Measurements from ENCODE around the gene RAB3GAP1. TPM values are rescaled to one million over a fixed set of nuclear protein-coding genes. Genes with fewer than 3 reads are reported as not detected.
A peak's percentile ranks its signal among the peaks of the same experiment; 100 is the strongest.

The RAB3GAP1 gene
- total and polyA plus RNA-seq, 7 experiments from 2014 or later = 24.3 to 58.7 (median 36.9) TPM

DNA sequence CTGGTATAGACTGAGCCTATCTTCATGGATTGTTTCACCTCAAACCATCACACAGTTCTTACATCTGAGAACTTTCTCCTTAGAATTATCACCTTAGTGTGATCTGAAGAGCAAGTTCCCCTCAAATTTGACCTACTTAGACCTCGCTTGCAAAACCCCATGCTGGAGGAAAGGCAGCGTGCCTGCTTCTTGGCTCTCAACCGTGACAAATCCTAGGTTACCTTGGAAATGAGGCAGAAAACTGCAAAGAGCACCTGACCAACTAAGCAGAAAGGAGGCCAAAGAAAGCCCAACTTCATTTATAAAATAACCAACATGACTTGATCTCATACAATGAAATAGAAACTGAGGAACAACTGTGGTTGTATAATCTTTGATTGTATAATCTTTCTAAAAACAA lies 146.4 kb downstream of the RAB3GAP1 start:
- Mint-ChIP-seq H3K4me3 (no peak overlapping the region), H3K36me3 (peaks cover 1 to 26% (median 10%) of the 10 kb centered on the region in 5 donors), H3K27me3 (no peaks in the 10 kb centered on the region), H3K4me1 (no peaks in the 10 kb centered on the region), H3K27ac (no peak overlapping the region), H3K9me3 (peaks cover 0 to 12% (median 5%) of the 10 kb centered on the region in 11 donors)
- Histone ChIP-seq H3K4me1 (ENCODE audit: control insufficient read depth in 2 of 2, insufficient read depth in 2 of 2, low read length in 2 of 2) (no peaks in the 10 kb centered on the region), H3K4me3 (ENCODE audit: low read length) (no peak overlapping the region), H3K9me3 (ENCODE audit: control insufficient read depth in 2 of 3, low read length in 3 of 3) (peaks cover 0 to 4% (median 0%) of the 10 kb centered on the region in 3 experiments), H3K36me3 (ENCODE audit: control insufficient read depth in 2 of 3, insufficient read depth in 3 of 3, low read length in 3 of 3) (no peaks in the 10 kb centered on the region), H3K27me3 (ENCODE audit: control insufficient read depth in 2 of 2, insufficient read depth in 2 of 2, low read length in 2 of 2) (no peaks in the 10 kb centered on the region), H3K27ac (ENCODE audit: low read depth, low read length) (no peak overlapping the region)
- intact Hi-C loops (cut with micrococcal nuclease) = no loop called here
- CTCF ChIA-PET = no interaction called here
- no peak for ATAC-seq
- POLR2A ChIA-PET = no interaction called here
- no peak for DNase-seq

DNA sequence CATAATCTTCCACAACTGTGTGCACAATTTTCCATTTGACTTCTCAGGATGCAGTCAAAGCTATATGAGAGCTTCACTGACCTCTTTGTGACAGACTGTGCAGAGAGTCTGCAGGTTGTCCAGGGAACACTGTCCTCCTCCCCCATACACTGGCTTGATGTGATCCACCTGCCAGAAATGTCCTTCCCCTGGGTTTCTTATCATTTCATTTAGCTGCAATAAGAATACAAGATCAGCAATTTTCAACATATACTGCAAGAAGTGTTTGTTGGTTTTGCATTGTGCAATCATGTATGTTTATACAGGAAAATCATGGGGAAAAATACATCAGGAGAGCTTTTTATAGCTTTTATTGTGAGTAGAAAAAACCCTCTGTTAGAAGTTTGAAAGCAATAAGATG lies 150.7 kb downstream of the RAB3GAP1 start:
- Mint-ChIP-seq H3K9me3 (no peaks in the 10 kb centered on the region), H3K36me3 (peaks cover 0 to 38% (median 18%) of the 10 kb centered on the region in 5 donors), H3K27ac (no peak overlapping the region), H3K27me3 (no peaks in the 10 kb centered on the region), H3K4me1 (no peaks in the 10 kb centered on the region), H3K4me3 (no peak overlapping the region)
- no peaks in the 10 kb centered on the region for H3K9me3 ChIP-seq (ENCODE audit: control insufficient read depth in 2 of 3, low read length in 3 of 3)
- H3K27ac ChIP-seq (ENCODE audit: low read depth, low read length) = no peak overlapping the region
- intact Hi-C loops (cut with micrococcal nuclease) = no loop called here
- H3K36me3 ChIP-seq (ENCODE audit: control insufficient read depth in 2 of 3, insufficient read depth in 3 of 3, low read length in 3 of 3) = no peaks in the 10 kb centered on the region
- H3K4me1 ChIP-seq (ENCODE audit: control insufficient read depth in 2 of 2, insufficient read depth in 2 of 2, low read length in 2 of 2) = no peaks in the 10 kb centered on the region
- no peaks in the 10 kb centered on the region for H3K27me3 ChIP-seq (ENCODE audit: control insufficient read depth in 2 of 2, insufficient read depth in 2 of 2, low read length in 2 of 2)
- ChIA-PET POLR2A (no interaction called here), CTCF (no interaction called here)
- ATAC-seq (no peak), DNase-seq (no peak)
- no peak overlapping the region for H3K4me3 ChIP-seq (ENCODE audit: low read length)

DNA sequence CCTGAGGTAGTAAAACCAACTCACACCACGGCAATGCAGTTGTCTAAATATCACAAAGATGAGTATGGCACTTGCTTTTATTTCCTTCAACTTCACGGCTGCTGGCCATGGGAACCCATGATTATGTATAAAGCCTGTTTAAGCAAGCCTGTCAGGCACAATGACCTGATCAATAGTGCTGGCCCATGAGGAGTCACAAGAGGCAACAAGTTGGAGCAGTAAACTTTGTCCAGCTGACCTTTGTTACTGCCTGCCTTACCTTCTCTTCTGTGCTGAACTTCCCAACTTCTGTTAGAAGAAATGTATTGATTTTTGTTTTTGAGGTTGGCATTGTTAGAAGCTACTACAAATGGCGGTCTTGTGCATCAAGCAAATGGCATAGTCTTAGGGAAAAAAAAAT lies 151.9 kb downstream of the RAB3GAP1 start:
- Mint-ChIP-seq H3K4me1 (no peaks in the 10 kb centered on the region), H3K36me3 (peaks cover 0 to 41% (median 12%) of the 10 kb centered on the region in 5 donors), H3K9me3 (no peaks in the 10 kb centered on the region), H3K4me3 (no peak overlapping the region), H3K27me3 (no peaks in the 10 kb centered on the region), H3K27ac (no peak overlapping the region)
- ATAC-seq = no peak
- Histone ChIP-seq H3K4me1 (ENCODE audit: control insufficient read depth in 2 of 2, insufficient read depth in 2 of 2, low read length in 2 of 2) (no peaks in the 10 kb centered on the region), H3K27ac (ENCODE audit: low read depth, low read length) (no peak overlapping the region), H3K9me3 (ENCODE audit: control insufficient read depth in 2 of 3, low read length in 3 of 3) (no peaks in the 10 kb centered on the region), H3K36me3 (ENCODE audit: control insufficient read depth in 2 of 3, insufficient read depth in 3 of 3, low read length in 3 of 3) (no peaks in the 10 kb centered on the region), H3K27me3 (ENCODE audit: control insufficient read depth in 2 of 2, insufficient read depth in 2 of 2, low read length in 2 of 2) (no peaks in the 10 kb centered on the region), H3K4me3 (ENCODE audit: low read length) (no peak overlapping the region)
- no peak for DNase-seq
- ChIA-PET CTCF (no interaction called here), POLR2A (no interaction called here)
- intact Hi-C loops (cut with micrococcal nuclease) = no loop called here

DNA sequence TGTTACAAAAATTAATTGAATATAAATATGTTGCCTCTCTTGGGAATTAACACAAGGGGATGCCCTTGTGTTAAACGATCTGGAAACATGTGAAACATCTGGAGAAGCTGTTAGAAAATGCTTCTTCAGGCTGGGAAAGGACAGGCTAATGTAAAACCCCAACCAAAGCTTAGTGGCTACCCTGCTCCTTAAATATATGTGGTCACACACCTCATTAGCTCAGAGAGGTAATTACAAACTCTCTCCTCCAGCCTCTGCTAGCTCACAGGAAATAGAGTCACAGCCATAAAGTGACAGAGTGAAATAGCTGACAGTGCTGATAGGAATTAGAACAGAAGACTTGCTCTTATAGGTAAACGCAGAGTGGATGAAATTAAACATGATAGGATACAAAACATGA lies 155.9 kb downstream of the RAB3GAP1 start:
- no peaks in the 10 kb centered on the region for H3K9me3 ChIP-seq (ENCODE audit: control insufficient read depth in 2 of 3, low read length in 3 of 3)
- Mint-ChIP-seq H3K36me3 (peaks cover 0 to 22% (median 10%) of the 10 kb centered on the region in 5 donors), H3K27ac (no peak overlapping the region), H3K4me3 (no peak overlapping the region), H3K27me3 (no peaks in the 10 kb centered on the region), H3K9me3 (no peaks in the 10 kb centered on the region), H3K4me1 (no peaks in the 10 kb centered on the region)
- no peaks in the 10 kb centered on the region for H3K27me3 ChIP-seq (ENCODE audit: control insufficient read depth in 2 of 2, insufficient read depth in 2 of 2, low read length in 2 of 2)
- H3K27ac ChIP-seq (ENCODE audit: low read depth, low read length) = no peak overlapping the region
- no peak overlapping the region for H3K4me3 ChIP-seq (ENCODE audit: low read length)
- CTCF ChIA-PET = no interaction called here
- POLR2A ChIA-PET = no interaction called here
- no peaks in the 10 kb centered on the region for H3K36me3 ChIP-seq (ENCODE audit: control insufficient read depth in 2 of 3, insufficient read depth in 3 of 3, low read length in 3 of 3)
- ATAC-seq (no peak), DNase-seq (no peak)
- no peaks in the 10 kb centered on the region for H3K4me1 ChIP-seq (ENCODE audit: control insufficient read depth in 2 of 2, insufficient read depth in 2 of 2, low read length in 2 of 2)
- intact Hi-C loops (cut with micrococcal nuclease) = no loop called here

DNA sequence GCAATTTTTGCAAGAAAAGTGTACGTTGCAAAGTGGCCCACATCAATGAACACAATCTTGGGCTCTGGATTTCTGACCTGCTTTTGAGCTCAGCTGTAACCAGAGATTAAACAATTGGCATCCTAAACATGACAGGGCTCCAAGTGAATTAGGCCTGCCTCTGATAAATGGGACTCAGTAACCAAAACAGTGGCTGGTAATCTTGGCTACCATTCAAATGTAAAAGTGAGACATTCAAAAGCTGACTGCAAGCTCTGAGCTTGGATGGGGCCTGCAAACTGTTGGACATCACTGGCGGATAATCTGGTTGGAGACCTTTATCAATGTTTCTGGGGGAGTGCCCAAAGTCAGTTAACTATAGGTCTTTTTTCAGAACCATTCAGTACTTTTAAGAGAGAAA lies 160.7 kb downstream of the RAB3GAP1 start:
- no peaks in the 10 kb centered on the region for H3K9me3 Mint-ChIP-seq
- no peak overlapping the region for H3K27ac ChIP-seq (ENCODE audit: low read depth, low read length)
- H3K27me3 Mint-ChIP-seq = no peaks in the 10 kb centered on the region
- intact Hi-C loops (cut with micrococcal nuclease) = no loop called here
- no peak overlapping the region for H3K4me3 ChIP-seq (ENCODE audit: low read length)
- H3K27me3 ChIP-seq (ENCODE audit: control insufficient read depth in 2 of 2, insufficient read depth in 2 of 2, low read length in 2 of 2) = no peaks in the 10 kb centered on the region
- ATAC-seq = no peak
- no peaks in the 10 kb centered on the region for H3K36me3 ChIP-seq (ENCODE audit: control insufficient read depth in 2 of 3, insufficient read depth in 3 of 3, low read length in 3 of 3)
- ChIA-PET POLR2A (no interaction called here), CTCF (no interaction called here)
- no peak overlapping the region for H3K4me3 Mint-ChIP-seq
- no peak overlapping the region for H3K27ac Mint-ChIP-seq
- DNase-seq = no peak
- no peaks in the 10 kb centered on the region for H3K9me3 ChIP-seq (ENCODE audit: control insufficient read depth in 2 of 3, low read length in 3 of 3)
- H3K36me3 Mint-ChIP-seq = peaks cover 0 to 30% (median 20%) of the 10 kb centered on the region in 5 donors
- no peaks in the 10 kb centered on the region for H3K4me1 Mint-ChIP-seq
- H3K4me1 ChIP-seq (ENCODE audit: control insufficient read depth in 2 of 2, insufficient read depth in 2 of 2, low read length in 2 of 2) = no peaks in the 10 kb centered on the region

DNA sequence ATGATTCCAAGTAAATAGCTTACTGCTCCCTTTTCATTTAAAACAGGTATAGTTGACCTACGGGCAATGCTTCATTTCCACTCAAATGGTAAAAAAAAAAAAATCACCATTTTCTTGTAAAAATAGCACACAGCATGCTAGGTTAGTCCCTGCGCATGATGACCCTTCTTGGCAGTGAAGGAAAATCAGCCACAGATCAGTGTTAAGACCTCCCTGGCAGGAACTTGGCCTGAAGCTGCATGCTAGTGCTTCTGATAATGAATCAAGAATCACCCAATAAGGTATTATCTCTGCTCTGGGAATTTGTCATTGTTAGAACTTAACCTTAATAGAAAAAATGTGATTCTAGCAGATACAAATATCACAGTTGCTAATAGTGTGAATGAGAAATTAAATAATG lies 166.3 kb downstream of the RAB3GAP1 start:
- ATAC-seq (no peak), DNase-seq (no peak)
- ChIA-PET POLR2A (no interaction called here), CTCF (no interaction called here)
- Mint-ChIP-seq H3K4me3 (no peak overlapping the region), H3K27me3 (no peaks in the 10 kb centered on the region), H3K4me1 (no peaks in the 10 kb centered on the region), H3K27ac (no peak overlapping the region), H3K36me3 (peaks cover 0 to 33% (median 16%) of the 10 kb centered on the region in 5 donors), H3K9me3 (no peaks in the 10 kb centered on the region)
- intact Hi-C loops (cut with micrococcal nuclease) = no loop called here
- Histone ChIP-seq H3K4me3 (ENCODE audit: low read length) (no peak overlapping the region), H3K36me3 (ENCODE audit: control insufficient read depth in 2 of 3, insufficient read depth in 3 of 3, low read length in 3 of 3) (no peaks in the 10 kb centered on the region), H3K27me3 (ENCODE audit: control insufficient read depth in 2 of 2, insufficient read depth in 2 of 2, low read length in 2 of 2) (no peaks in the 10 kb centered on the region), H3K9me3 (ENCODE audit: control insufficient read depth in 2 of 3, low read length in 3 of 3) (no peaks in the 10 kb centered on the region), H3K27ac (ENCODE audit: low read depth, low read length) (no peak overlapping the region), H3K4me1 (ENCODE audit: control insufficient read depth in 2 of 2, insufficient read depth in 2 of 2, low read length in 2 of 2) (no peaks in the 10 kb centered on the region)

DNA sequence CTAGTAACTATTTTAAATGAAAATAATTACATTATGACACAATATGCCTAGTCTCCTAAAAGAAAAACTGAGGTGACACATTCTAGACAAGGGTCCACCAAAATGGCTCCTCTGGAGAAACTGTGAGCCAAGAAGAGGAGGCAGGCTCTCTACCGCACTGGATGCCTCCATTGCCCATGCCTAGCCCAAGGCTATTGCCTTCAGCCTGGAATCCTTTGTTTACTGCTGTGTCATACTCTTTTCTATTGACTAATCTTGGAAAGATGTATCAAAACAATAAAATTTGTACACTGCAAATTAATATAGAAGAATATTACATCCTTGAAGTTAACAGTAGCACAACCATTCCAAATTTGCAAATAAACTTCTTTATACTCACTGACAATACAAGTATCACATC lies 167.1 kb downstream of the RAB3GAP1 start:
- Mint-ChIP-seq H3K27ac (peak overlapping the region in 1 of 9 donors; percentile 29), H3K4me3 (no peak overlapping the region), H3K36me3 (peaks cover 0 to 32% (median 15%) of the 10 kb centered on the region in 5 donors), H3K9me3 (no peaks in the 10 kb centered on the region), H3K4me1 (no peaks in the 10 kb centered on the region), H3K27me3 (no peaks in the 10 kb centered on the region)
- intact Hi-C loops (cut with micrococcal nuclease) = no loop called here
- Histone ChIP-seq H3K27me3 (ENCODE audit: control insufficient read depth in 2 of 2, insufficient read depth in 2 of 2, low read length in 2 of 2) (no peaks in the 10 kb centered on the region), H3K4me1 (ENCODE audit: control insufficient read depth in 2 of 2, insufficient read depth in 2 of 2, low read length in 2 of 2) (no peaks in the 10 kb centered on the region), H3K4me3 (ENCODE audit: low read length) (no peak overlapping the region), H3K9me3 (ENCODE audit: control insufficient read depth in 2 of 3, low read length in 3 of 3) (no peaks in the 10 kb centered on the region), H3K27ac (ENCODE audit: low read depth, low read length) (no peak overlapping the region), H3K36me3 (ENCODE audit: control insufficient read depth in 2 of 3, insufficient read depth in 3 of 3, low read length in 3 of 3) (no peaks in the 10 kb centered on the region)
- POLR2A ChIA-PET = no interaction called here
- DNase-seq (no peak), ATAC-seq (no peak)
- CTCF ChIA-PET = no interaction called here

All from naive thymus-derived CD4-positive, alpha-beta T cell (primary cell).